Measurements from ENCODE around the gene GRIA4.
"Not testable (repeated sequence)": the region's sequence is repeated elsewhere in the genome, so short reads cannot be mapped to it uniquely, and the experiment has no call there.

Gene GRIA4

DNA sequence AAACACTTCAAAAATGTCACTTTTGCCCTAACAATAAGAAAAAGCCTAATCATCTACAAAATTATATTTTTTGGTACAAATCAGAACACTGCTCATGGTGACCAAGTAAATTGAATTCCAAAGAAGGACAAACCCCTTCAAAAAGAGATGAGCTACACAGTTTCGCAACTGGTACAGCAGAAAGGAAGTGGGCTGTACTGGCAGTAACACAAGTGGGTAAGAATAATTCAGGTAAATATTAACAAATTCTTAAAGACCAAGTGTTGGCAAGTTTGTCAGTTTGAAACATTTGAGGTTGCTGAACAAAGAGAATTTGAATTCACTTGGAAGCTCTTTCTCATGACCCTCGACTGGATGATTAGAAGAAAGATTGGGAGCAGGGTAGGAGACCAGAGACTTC lies 376.7 kb downstream of the GRIA4 start:
- H3K36me3 ChIP-seq = no peaks in the 10 kb centered on the region
- no peak overlapping the region for H3K4me3 ChIP-seq (ENCODE audit: low read depth, low read length)
- H3K27ac ChIP-seq = no peak overlapping the region
- H3K9me3 ChIP-seq (ENCODE audit: severe bottlenecking) = no peaks in the 10 kb centered on the region
- no peak for DNase-seq
- H3K27me3 ChIP-seq (ENCODE audit: insufficient read depth, low read depth, severe bottlenecking) = no peaks in the 10 kb centered on the region
- TF ChIP-seq, protein P1, sequence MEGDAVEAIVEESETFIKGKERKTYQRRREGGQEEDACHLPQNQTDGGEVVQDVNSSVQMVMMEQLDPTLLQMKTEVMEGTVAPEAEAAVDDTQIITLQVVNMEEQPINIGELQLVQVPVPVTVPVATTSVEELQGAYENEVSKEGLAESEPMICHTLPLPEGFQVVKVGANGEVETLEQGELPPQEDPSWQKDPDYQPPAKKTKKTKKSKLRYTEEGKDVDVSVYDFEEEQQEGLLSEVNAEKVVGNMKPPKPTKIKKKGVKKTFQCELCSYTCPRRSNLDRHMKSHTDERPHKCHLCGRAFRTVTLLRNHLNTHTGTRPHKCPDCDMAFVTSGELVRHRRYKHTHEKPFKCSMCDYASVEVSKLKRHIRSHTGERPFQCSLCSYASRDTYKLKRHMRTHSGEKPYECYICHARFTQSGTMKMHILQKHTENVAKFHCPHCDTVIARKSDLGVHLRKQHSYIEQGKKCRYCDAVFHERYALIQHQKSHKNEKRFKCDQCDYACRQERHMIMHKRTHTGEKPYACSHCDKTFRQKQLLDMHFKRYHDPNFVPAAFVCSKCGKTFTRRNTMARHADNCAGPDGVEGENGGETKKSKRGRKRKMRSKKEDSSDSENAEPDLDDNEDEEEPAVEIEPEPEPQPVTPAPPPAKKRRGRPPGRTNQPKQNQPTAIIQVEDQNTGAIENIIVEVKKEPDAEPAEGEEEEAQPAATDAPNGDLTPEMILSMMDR (IDR thresholded peaks at IDR 0.05; ENCODE audit: low read depth, low read length) = no peak

DNA sequence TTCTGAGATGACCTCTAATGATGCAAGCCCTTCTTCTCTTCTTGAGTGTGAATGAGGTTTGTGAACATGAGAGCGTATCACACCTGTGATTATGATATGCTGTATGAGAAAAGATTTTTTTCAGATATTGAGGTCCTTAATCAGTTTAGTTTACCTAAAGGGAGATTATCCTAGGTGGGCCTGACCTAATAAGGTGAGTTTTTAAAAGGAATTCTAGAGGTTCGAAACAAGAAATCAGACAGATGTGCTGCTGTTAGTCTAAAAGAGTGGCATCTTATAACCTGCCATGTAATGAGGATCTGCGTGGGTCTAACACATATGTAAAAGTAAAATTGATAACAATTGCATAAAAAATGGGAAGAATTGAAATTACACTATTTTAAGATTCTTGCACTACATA lies 378.3 kb downstream of the GRIA4 start:
- TF ChIP-seq, protein P1 (IDR thresholded peaks at IDR 0.05; ENCODE audit: low read depth, low read length) = no peak
- no peak for DNase-seq
- Histone ChIP-seq H3K27me3 (ENCODE audit: insufficient read depth, low read depth, severe bottlenecking) (no peaks in the 10 kb centered on the region), H3K4me3 (ENCODE audit: low read depth, low read length) (no peak overlapping the region), H3K36me3 (no peaks in the 10 kb centered on the region), H3K9me3 (ENCODE audit: severe bottlenecking) (no peaks in the 10 kb centered on the region), H3K27ac (no peak overlapping the region)

DNA sequence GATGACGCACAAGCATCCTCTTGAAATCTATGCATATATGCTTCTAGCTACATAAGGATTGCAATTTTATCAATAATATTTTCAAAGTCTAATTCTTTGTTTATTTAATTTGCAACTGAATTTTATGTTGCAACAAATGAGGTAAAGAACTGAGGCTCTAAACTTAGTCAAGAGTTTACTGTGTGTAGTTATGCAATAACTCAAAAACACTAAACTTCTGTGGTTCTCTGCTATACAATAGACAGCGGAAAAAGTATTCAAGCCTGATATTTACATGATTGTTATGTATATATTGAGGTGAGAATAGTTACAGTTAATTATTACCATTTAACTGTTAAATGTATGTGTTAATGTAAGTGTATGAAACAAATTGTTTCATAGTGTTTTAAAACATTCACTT lies 379.3 kb downstream of the GRIA4 start:
- no peaks in the 10 kb centered on the region for H3K36me3 ChIP-seq
- no peak for DNase-seq
- no peaks in the 10 kb centered on the region for H3K9me3 ChIP-seq (ENCODE audit: severe bottlenecking)
- no peaks in the 10 kb centered on the region for H3K27me3 ChIP-seq (ENCODE audit: insufficient read depth, low read depth, severe bottlenecking)
- TF ChIP-seq, protein P1 (IDR thresholded peaks at IDR 0.05; ENCODE audit: low read depth, low read length) = no peak
- H3K27ac ChIP-seq = no peak overlapping the region
- no peak overlapping the region for H3K4me3 ChIP-seq (ENCODE audit: low read depth, low read length)

DNA sequence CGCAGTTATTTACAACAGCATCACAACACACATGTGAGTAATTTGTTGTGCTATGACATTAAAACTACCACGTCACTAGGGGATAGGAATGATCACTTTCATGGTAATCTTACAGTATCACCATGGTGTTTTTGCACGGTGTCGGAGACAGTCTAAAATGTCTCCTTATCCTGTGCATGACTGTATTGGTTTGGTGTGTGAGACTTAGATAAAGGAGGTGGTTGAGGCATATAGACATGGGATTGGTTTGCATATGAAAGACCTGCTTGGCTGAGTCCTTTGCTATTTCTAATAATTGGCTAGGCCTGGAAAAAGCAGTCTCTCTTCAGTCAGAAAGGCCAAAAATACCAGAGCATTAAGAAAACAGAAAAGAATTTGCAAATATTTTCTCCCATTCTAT lies 382.0 kb downstream of the GRIA4 start:
- no peak for DNase-seq
- H3K4me3 ChIP-seq (ENCODE audit: low read depth, low read length) = no peak overlapping the region
- H3K27ac ChIP-seq = no peak overlapping the region
- TF ChIP-seq, protein P1 (IDR thresholded peaks at IDR 0.05; ENCODE audit: low read depth, low read length) = no peak
- no peaks in the 10 kb centered on the region for H3K36me3 ChIP-seq
- H3K27me3 ChIP-seq (ENCODE audit: insufficient read depth, low read depth, severe bottlenecking) = no peaks in the 10 kb centered on the region
- no peaks in the 10 kb centered on the region for H3K9me3 ChIP-seq (ENCODE audit: severe bottlenecking)

DNA sequence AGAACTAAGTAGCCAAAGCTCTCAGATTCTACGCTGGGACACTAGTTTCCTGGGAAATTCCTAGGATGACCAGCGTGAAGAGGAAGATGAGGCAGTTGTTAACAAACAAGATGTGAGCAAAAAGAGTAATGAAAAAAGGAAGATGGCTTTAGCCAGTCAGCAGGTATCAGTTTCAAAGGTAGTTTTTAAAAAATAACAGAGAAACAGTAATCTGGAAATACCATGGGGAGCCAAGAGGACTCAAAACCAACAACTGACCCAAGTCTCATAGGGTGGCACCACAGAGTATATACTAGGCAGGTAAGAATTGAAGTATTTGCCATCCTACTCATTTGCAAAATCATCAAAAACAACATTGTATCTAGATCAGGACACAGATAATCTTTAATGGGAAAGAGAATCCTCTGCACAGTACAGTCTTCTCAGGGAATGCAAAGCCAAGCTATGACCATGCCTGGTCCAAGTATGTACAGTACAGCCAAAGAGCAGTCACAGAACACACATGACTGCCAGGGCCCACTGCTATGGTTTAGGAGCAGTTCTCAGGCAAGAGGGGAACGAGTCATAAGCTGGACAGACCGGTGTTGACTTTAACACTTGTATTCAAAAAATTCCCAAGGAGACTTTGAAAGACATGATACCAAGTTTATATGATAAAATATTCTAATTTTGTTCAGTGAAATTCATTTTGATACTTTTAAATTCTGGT lies 391.6 kb downstream of the GRIA4 start:
- no peak for DNase-seq
- H3K4me3 ChIP-seq (ENCODE audit: low read depth, low read length) = no peak overlapping the region
- H3K27ac ChIP-seq = no peak overlapping the region
- no peaks in the 10 kb centered on the region for H3K9me3 ChIP-seq (ENCODE audit: severe bottlenecking)
- TF ChIP-seq, protein P1 (IDR thresholded peaks at IDR 0.05; ENCODE audit: low read depth, low read length) = no peak
- peaks cover 13% of the 10 kb centered on the region for H3K36me3 ChIP-seq
- no peaks in the 10 kb centered on the region for H3K27me3 ChIP-seq (ENCODE audit: insufficient read depth, low read depth, severe bottlenecking)

DNA sequence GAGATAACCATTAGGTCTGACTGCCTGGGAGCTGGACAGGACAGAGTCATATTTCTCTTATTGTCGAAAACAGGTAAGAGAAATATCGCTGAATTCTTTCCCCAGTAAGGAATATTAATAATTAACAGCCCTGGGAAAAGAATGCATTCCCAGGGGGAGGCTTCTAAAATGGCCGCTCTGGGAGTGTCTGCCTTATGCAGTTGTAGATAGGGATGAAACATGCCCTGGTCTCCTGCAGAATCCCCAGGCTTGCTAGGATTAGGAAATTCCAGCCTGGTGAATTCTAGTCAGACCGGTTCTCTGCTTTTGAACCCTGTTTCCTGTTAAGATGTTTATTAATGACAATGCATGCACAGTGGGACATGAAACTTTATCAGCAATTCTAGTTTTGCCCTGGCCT lies 393.2 kb downstream of the GRIA4 start:
- not testable (repeated sequence) for DNase-seq; H3K27ac ChIP-seq; H3K27me3 ChIP-seq (ENCODE audit: insufficient read depth, low read depth, severe bottlenecking); H3K4me3 ChIP-seq (ENCODE audit: low read depth, low read length); H3K9me3 ChIP-seq (ENCODE audit: severe bottlenecking)
- H3K36me3 ChIP-seq = peaks cover 29% of the 10 kb centered on the region
